B cell (primary cell): Measurements from ENCODE around the gene MAD2L2. TPM values are rescaled to one million over a fixed set of nuclear protein-coding genes. Genes with fewer than 3 reads are reported as not detected.

Source experiments
- ATAC-seq: fragments of 200-7000 bp; cut with Tn5 transposase; one replicate; pipeline ENCODE4 v1.10.0; 2021; ENCODE audit warnings: low read depth, mild to moderate bottlenecking, moderate number of reproducible peaks, moderate library complexity
- CTCF ChIA-PET: fragments of 350-600 bp; sonication (Branson Sonifier 250); formaldehyde crosslinking; loops from one replicate; lab custom pipeline; 2021; ENCODE audit warnings: antibody characterized with exemption, inconsistent platforms; lab: Charles Lee
- POLR2A ChIA-PET: fragments of 350-600 bp; sonication (Branson Sonifier 250); formaldehyde crosslinking; loops from one replicate; lab custom pipeline; 2021; ENCODE audit warnings: antibody characterized with exemption; lab: Charles Lee
- DNase-seq: peaks from one replicate; pipeline ENCODE4 v3.0.0; 2013
- H2AFZ ChIP-seq: 2 replicates; pipeline ENCODE4 v1.6.1; 2012; ENCODE audit warnings: mild to moderate bottlenecking, low read depth, low read length; ENCODE audit not compliant: insufficient read depth, poor library complexity, severe bottlenecking
- H3K27ac ChIP-seq, 2 donors: 1 replicate in 1 of 2; 2 replicates in 1 of 2; pipeline ENCODE4 v1.5.1; 2012 to 2013; ENCODE audit warnings: low read length in 2 of 2, mild to moderate bottlenecking in 2 of 2, moderate library complexity in 1 of 2
- H3K27me3 ChIP-seq, 4 experiments: fragments of 200-600 bp in 1 of 4; sonication (generic) in 1 of 4; replicated peaks in 1 of 4; 1 replicate in 2 of 4; 2 replicates in 2 of 4; pipeline versions ENCODE4 v1.6.1 to v1.7.0; 2013 to 2016; ENCODE audit warnings: low read length in 3 of 4, mild to moderate bottlenecking in 2 of 4, mixed read lengths in 1 of 4, moderate library complexity in 1 of 4; ENCODE audit not compliant: insufficient read depth in 4 of 4, control insufficient read depth in 3 of 4; ENCODE audit errors: control extremely low read depth in 1 of 4
- H3K36me3 ChIP-seq, 2 experiments: replicated peaks in 1 of 2; 1 replicate in 1 of 2; 2 replicates in 1 of 2; pipeline versions ENCODE4 v1.6.1 to v1.7.1; 2013; ENCODE audit warnings: low read length in 1 of 2; ENCODE audit not compliant: insufficient read depth in 2 of 2, control insufficient read depth in 1 of 2; ENCODE audit errors: control extremely low read depth in 1 of 2, extremely low read depth in 1 of 2
- H3K4me1 ChIP-seq, 2 donors: fragments of 200-600 bp in 1 of 2; sonication (generic) in 1 of 2; 1 replicate in 1 of 2; 2 replicates in 1 of 2; pipeline versions ENCODE4 v1.5.1 to v1.6.1; 2013 to 2017; ENCODE audit warnings: low read length in 2 of 2; ENCODE audit not compliant: control insufficient read depth in 2 of 2, insufficient read depth in 2 of 2
- H3K4me2 ChIP-seq: replicated peaks from 2 replicates; pipeline ENCODE3; 2012; ENCODE audit warnings: mild to moderate bottlenecking, low read depth, low read length; ENCODE audit not compliant: poor library complexity, severe bottlenecking
- H3K4me3 ChIP-seq, 5 experiments: fragments of 200-600 bp in 1 of 5; sonication (generic) in 1 of 5; 1 replicate in 3 of 5; 2 replicates in 2 of 5; pipeline versions ENCODE4 v1.5.1 to v1.7.0; 2011 to 2016; ENCODE audit warnings: low read length in 4 of 5, mild to moderate bottlenecking in 4 of 5, low read depth in 2 of 5, control low read depth in 1 of 5, moderate library complexity in 1 of 5; ENCODE audit not compliant: insufficient read depth in 1 of 5; ENCODE audit errors: control extremely low read depth in 1 of 5, extremely low read depth in 1 of 5
- H3K79me2 ChIP-seq: fragments of 200-600 bp; sonication (generic); one replicate; pipeline ENCODE4 v1.6.0; 2016; ENCODE audit warnings: low read length; ENCODE audit not compliant: control insufficient read depth, insufficient read depth
- H3K9ac ChIP-seq: fragments of 200-600 bp; sonication (generic); 2 replicates; pipeline ENCODE4 v1.6.1; 2017; ENCODE audit warnings: mild to moderate bottlenecking, low read length, moderate library complexity
- H3K9me3 ChIP-seq, 3 donors: one replicate each; pipeline versions ENCODE4 v1.6.1 to v1.7.1; 2013; ENCODE audit warnings: low read length in 2 of 3; ENCODE audit not compliant: control insufficient read depth in 2 of 3, insufficient read depth in 1 of 3; ENCODE audit errors: control extremely low read depth in 1 of 3
- H4K20me1 ChIP-seq: 2 replicates; pipeline ENCODE4 v1.6.0; 2012; ENCODE audit warnings: mild to moderate bottlenecking, low read length; ENCODE audit not compliant: insufficient read depth, control insufficient read depth, poor library complexity, severe bottlenecking
- H3K27ac Mint-ChIP-seq: one replicate; pipeline ENCODE4 v1.8.0; 2021; ENCODE audit warnings: mixed read lengths
- H3K27me3 Mint-ChIP-seq: one replicate; pipeline ENCODE4 v1.8.0; 2021; ENCODE audit warnings: mixed read lengths
- H3K4me1 Mint-ChIP-seq: one replicate; pipeline ENCODE4 v1.8.0; 2021; ENCODE audit warnings: mixed read lengths
- H3K4me3 Mint-ChIP-seq: one replicate; pipeline ENCODE4 v1.8.0; 2021; ENCODE audit warnings: mixed read lengths
- H3K9me3 Mint-ChIP-seq: one replicate; pipeline ENCODE4 v1.8.0; 2022; ENCODE audit warnings: mixed read lengths; ENCODE audit not compliant: insufficient read depth
- EZH2 ChIP-seq: IDR thresholded peaks from 2 replicates; pipeline ENCODE4 v1.6.1; 2012; ENCODE audit warnings: borderline replicate concordance, low read depth, mild to moderate bottlenecking, moderate library complexity, low read length; ENCODE audit not compliant: insufficient read depth, poor library complexity, severe bottlenecking
- WGBS: methylation state at CpG from one replicate; pipeline ENCODE4 v1.1.5; 2013; ENCODE audit warnings: missing lambda C conversion rate; ENCODE audit not compliant: insufficient coverage; 5-methylcytosine and 5-hydroxymethylcytosine counted together
- intact Hi-C: fragments of 100-400 bp; cut with micrococcal nuclease; formaldehyde crosslinking; loops from one replicate; pipeline ENCODE4 v1.10.0; 2022
- polyA plus RNA-seq: library from polyadenylated mRNA; depleted of rRNA; stranded (reverse); fragments of >200 nt; gene quantifications from 2 replicates; pipeline ENCODE4 v1.2.3, GENCODE V29; 2012
- total RNA-seq, 2 donors: library from RNA; stranded (reverse); fragments of 120-200 nt in 1 of 2; gene quantifications; 1 replicate in 1 of 2; 2 replicates in 1 of 2; pipeline versions ENCODE4 v1.2.3 to v1.2.4, GENCODE V29; 2013 to 2022
- TF ChIP-seq, protein P1 (sequence below): fragments of 200-600 bp; IDR thresholded peaks from one replicate; pipeline ENCODE4 v1.8.0; 2022; ENCODE audit warnings: antibody characterized with exemption, mild to moderate bottlenecking

MAD2L2 gene
- total and polyA plus RNA-seq, 2 donors (not counting 1 experiment from before 2014, with no cell fraction given), result 29.0 to 42.2 TPM

DNA sequence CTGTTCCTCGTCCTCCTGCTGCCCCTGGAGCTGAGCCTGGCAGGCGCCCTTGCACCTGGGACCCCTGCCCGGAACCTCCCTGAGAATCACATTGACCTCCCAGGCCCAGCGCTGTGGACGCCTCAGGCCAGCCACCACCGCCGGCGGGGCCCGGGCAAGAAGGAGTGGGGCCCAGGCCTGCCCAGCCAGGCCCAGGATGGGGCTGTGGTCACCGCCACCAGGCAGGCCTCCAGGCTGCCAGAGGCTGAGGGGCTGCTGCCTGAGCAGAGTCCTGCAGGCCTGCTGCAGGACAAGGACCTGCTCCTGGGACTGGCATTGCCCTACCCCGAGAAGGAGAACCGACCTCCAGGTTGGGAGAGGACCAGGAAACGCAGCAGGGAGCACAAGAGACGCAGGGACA lies 25.3 kb upstream of the MAD2L2 start:
- no peaks in the 10 kb centered on the region for H3K4me1 Mint-ChIP-seq
- CTCF ChIA-PET, result no interaction called here
- no peak for DNase-seq
- no peak overlapping the region for H3K27ac Mint-ChIP-seq
- Histone ChIP-seq H3K27me3 (peaks cover 0 to 9% (median 0%) of the 10 kb centered on the region in 4 experiments), H3K27ac (no peak overlapping the region), H3K4me2 (no peak overlapping the region), H3K4me1 (no peaks in the 10 kb centered on the region), H3K79me2 (no peaks in the 10 kb centered on the region), H3K9ac (no peak overlapping the region), H4K20me1 (no peaks in the 10 kb centered on the region), H3K9me3 (no peaks in the 10 kb centered on the region), H3K36me3 (no peaks in the 10 kb centered on the region), H2AFZ (no peak overlapping the region), H3K4me3 (no peak overlapping the region)
- intact Hi-C loops, result no loop called here
- no peaks in the 10 kb centered on the region for H3K9me3 Mint-ChIP-seq
- POLR2A ChIA-PET, result no interaction called here
- TF ChIP-seq, protein P1, sequence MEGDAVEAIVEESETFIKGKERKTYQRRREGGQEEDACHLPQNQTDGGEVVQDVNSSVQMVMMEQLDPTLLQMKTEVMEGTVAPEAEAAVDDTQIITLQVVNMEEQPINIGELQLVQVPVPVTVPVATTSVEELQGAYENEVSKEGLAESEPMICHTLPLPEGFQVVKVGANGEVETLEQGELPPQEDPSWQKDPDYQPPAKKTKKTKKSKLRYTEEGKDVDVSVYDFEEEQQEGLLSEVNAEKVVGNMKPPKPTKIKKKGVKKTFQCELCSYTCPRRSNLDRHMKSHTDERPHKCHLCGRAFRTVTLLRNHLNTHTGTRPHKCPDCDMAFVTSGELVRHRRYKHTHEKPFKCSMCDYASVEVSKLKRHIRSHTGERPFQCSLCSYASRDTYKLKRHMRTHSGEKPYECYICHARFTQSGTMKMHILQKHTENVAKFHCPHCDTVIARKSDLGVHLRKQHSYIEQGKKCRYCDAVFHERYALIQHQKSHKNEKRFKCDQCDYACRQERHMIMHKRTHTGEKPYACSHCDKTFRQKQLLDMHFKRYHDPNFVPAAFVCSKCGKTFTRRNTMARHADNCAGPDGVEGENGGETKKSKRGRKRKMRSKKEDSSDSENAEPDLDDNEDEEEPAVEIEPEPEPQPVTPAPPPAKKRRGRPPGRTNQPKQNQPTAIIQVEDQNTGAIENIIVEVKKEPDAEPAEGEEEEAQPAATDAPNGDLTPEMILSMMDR, result no peak
- no peak for TF ChIP-seq EZH2
- H3K4me3 Mint-ChIP-seq, result no peak overlapping the region
- ATAC-seq, result no peak
- peaks cover 13% of the 10 kb centered on the region for H3K27me3 Mint-ChIP-seq
- 90% methylated on average over 14 of the region's 14 CpGs for WGBS

DNA sequence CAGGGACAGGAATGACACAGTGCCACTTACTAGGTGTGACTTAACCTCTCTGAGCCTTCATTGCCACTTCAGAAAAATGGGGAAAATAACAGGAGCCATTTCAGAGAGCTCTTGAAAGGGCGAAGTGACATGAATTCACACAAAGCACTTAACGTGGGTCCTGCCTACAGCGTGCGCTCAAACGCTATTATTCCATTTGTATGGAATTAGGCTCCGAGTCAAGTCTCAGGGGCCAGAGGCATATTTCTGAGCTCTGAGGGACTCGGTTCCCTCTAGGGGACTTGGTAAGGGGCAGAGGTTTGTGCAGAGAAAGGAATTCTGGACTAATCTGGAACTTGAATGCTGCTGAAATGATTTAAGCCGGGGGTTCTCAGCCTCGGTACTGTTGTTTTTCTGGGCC lies 24.6 kb upstream of the MAD2L2 start:
- H3K4me1 Mint-ChIP-seq, result no peaks in the 10 kb centered on the region
- peaks cover 0 to 14% (median 2%) of the 10 kb centered on the region in 4 experiments for H3K27me3 ChIP-seq
- no peak overlapping the region for H3K4me3 Mint-ChIP-seq
- no peak overlapping the region for H3K27ac ChIP-seq
- no peak overlapping the region for H3K4me3 ChIP-seq
- H3K36me3 ChIP-seq, result no peaks in the 10 kb centered on the region
- H3K27me3 Mint-ChIP-seq, result peaks cover 13% of the 10 kb centered on the region
- H3K9me3 ChIP-seq, result no peaks in the 10 kb centered on the region
- DNase-seq (no peak), ATAC-seq (no peak)
- H3K79me2 ChIP-seq, result no peaks in the 10 kb centered on the region
- no peaks in the 10 kb centered on the region for H3K4me1 ChIP-seq
- no peaks in the 10 kb centered on the region for H3K9me3 Mint-ChIP-seq
- TF ChIP-seq, protein P1, result no peak
- no peak for TF ChIP-seq EZH2
- no peak overlapping the region for H3K4me2 ChIP-seq
- ChIA-PET POLR2A (no interaction called here), CTCF (interaction anchor here (1.3 kb wide), 1 partner anchor 60 kb away, joined by 3 read pairs; no protein-coding TSS in a partner anchor)
- H2AFZ ChIP-seq, result no peak overlapping the region
- intact Hi-C loops, result no loop called here
- 92% methylated on average over 9 of the region's 9 CpGs for WGBS
- no peaks in the 10 kb centered on the region for H4K20me1 ChIP-seq
- H3K9ac ChIP-seq, result no peak overlapping the region
- H3K27ac Mint-ChIP-seq, result no peak overlapping the region
